ENCODE data around the gene VAT1L. TPM values are rescaled to one million over a fixed set of nuclear protein-coding genes. Genes with fewer than 3 reads are reported as not detected.
A peak's percentile ranks its signal among the peaks of the same experiment; 100 is the strongest.

VAT1L gene
- total and polyA plus RNA-seq, 4 donors: 0.17 to 0.98 (median 0.26) TPM

DNA sequence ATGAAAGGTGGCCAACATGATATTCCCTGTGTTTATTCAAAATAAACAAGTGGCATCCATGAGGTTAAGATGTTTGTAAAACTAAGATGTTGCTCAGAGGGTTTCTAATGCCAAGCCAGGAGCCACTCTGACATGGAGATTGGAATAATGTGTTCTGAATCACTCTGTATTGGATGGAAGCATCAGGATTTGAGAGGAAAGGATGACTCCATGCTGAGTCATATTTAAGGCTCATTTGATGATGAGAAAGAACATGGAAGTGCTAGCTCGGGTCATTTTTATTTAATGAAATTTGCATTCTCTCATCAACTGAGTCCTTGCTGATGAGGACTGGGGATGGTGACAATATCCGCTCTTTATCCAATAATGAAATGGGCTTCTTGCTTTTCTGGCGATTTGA lies 6.2 kb downstream of the VAT1L start:
- 88% methylated on average over 3 of the region's 3 CpGs for WGBS
- Histone ChIP-seq H3K9ac (ENCODE audit: low read depth in 1 of 2, low read length in 2 of 2) (no peak overlapping the region), H3K27me3 (ENCODE audit: control insufficient read depth in 4 of 4, insufficient read depth in 4 of 4, low read length in 3 of 4) (peaks cover 0 to 7% (median 0%) of the 10 kb centered on the region in 4 donors), H3K4me3 (ENCODE audit: low read depth in 1 of 3, low read length in 3 of 3) (no peak overlapping the region), H3K27ac (ENCODE audit: low read depth in 1 of 2, low read length in 2 of 2) (no peak overlapping the region), H3K36me3 (ENCODE audit: control insufficient read depth in 4 of 4, insufficient read depth in 3 of 4, low read depth in 1 of 4, low read length in 3 of 4) (no peaks in the 10 kb centered on the region), H3K4me1 (ENCODE audit: control insufficient read depth in 4 of 4, insufficient read depth in 4 of 4, low read length in 3 of 4) (no peaks in the 10 kb centered on the region), H3K9me3 (ENCODE audit: control insufficient read depth in 4 of 4, low read length in 3 of 4) (no peaks in the 10 kb centered on the region)
- TF ChIP-seq HNF4G (IDR thresholded peaks at IDR 0.05) (no peak), JUND (IDR thresholded peaks at IDR 0.05) (no peak), EGR1 (IDR thresholded peaks at IDR 0.05; ENCODE audit: low read depth in 2 of 2) (no peak)
- TF ChIP-seq, protein P1, sequence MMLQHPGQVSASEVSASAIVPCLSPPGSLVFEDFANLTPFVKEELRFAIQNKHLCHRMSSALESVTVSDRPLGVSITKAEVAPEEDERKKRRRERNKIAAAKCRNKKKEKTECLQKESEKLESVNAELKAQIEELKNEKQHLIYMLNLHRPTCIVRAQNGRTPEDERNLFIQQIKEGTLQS (IDR thresholded peaks at IDR 0.05): no peak
- no peak for DNase-seq (ENCODE audit: low spot score)

- peaks cover 0 to 3% (median 0%) of the 10 kb centered on the region in 4 donors for H3K4me1 ChIP-seq (ENCODE audit: control insufficient read depth in 4 of 4, insufficient read depth in 4 of 4, low read length in 3 of 4)
Measured at GRCh38 chr16:77801817-77802216, 13.5 kb downstream of the VAT1L start.

DNA sequence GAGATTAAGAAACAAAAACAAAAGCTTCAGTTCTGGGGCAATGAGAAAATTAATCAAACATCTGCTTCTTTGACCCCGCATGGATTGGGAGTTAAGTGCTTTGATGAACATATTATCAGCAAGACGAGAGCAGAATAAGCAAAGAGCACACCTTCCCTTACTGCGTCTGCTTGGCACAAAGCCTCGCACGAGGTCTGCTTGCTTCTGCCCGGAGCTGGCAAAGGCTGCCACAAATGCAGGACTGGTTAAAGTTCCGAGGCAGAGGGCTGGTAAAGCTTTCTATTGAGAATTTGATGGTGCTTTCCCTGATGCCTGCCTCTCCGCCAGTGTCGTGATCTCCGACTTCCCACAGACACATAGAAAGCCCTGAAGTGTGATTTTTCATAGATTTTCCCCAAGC lies 17.0 kb downstream of the VAT1L start:
- Histone ChIP-seq H3K27ac (ENCODE audit: low read depth in 1 of 2, low read length in 2 of 2) (no peak overlapping the region), H3K9ac (ENCODE audit: low read depth in 1 of 2, low read length in 2 of 2) (no peak overlapping the region), H3K36me3 (ENCODE audit: control insufficient read depth in 4 of 4, insufficient read depth in 3 of 4, low read depth in 1 of 4, low read length in 3 of 4) (no peaks in the 10 kb centered on the region), H3K9me3 (ENCODE audit: control insufficient read depth in 4 of 4, low read length in 3 of 4) (no peaks in the 10 kb centered on the region), H3K4me3 (ENCODE audit: low read depth in 1 of 3, low read length in 3 of 3) (no peak overlapping the region), H3K4me1 (ENCODE audit: control insufficient read depth in 4 of 4, insufficient read depth in 4 of 4, low read length in 3 of 4) (peaks cover 0 to 3% (median 0%) of the 10 kb centered on the region in 4 donors), H3K27me3 (ENCODE audit: control insufficient read depth in 4 of 4, insufficient read depth in 4 of 4, low read length in 3 of 4) (peaks cover 0 to 3% (median 0%) of the 10 kb centered on the region in 4 donors)
- no peak for DNase-seq (ENCODE audit: low spot score)
- TF ChIP-seq RAD21 (IDR thresholded peaks at IDR 0.05): peak in 1 of 2 donors; percentile 6
- TF ChIP-seq REST (IDR thresholded peaks at IDR 0.05): no peak
- 45% methylated on average over 10 of the region's 10 CpGs for WGBS

More at GRCh38 chr16:77801817-77802216, 13.5 kb downstream of the VAT1L start:
- Histone ChIP-seq H3K36me3 (ENCODE audit: control insufficient read depth in 4 of 4, insufficient read depth in 3 of 4, low read depth in 1 of 4, low read length in 3 of 4) (no peaks in the 10 kb centered on the region), H3K27me3 (ENCODE audit: control insufficient read depth in 4 of 4, insufficient read depth in 4 of 4, low read length in 3 of 4) (peaks cover 0 to 3% (median 0%) of the 10 kb centered on the region in 4 donors), H3K4me3 (ENCODE audit: low read depth in 1 of 3, low read length in 3 of 3) (no peak overlapping the region), H3K27ac (ENCODE audit: low read depth in 1 of 2, low read length in 2 of 2) (no peak overlapping the region), H3K9me3 (ENCODE audit: control insufficient read depth in 4 of 4, low read length in 3 of 4) (no peaks in the 10 kb centered on the region), H3K9ac (ENCODE audit: low read depth in 1 of 2, low read length in 2 of 2) (no peak overlapping the region)
- TF ChIP-seq SP1 (IDR thresholded peaks at IDR 0.05): no peak
- WGBS: 97% methylated on average over 8 of the region's 8 CpGs
- no peak for DNase-seq (ENCODE audit: low spot score)

GRCh38 chr16:77807021-77807420 lies 18.7 kb downstream of the VAT1L start:
- WGBS: 84% methylated on average over 1 of the region's 1 CpG
- DNase-seq (ENCODE audit: low spot score): no peak
- Histone ChIP-seq H3K4me1 (ENCODE audit: control insufficient read depth in 4 of 4, insufficient read depth in 4 of 4, low read length in 3 of 4) (peaks cover 0 to 3% (median 0%) of the 10 kb centered on the region in 4 donors), H3K27me3 (ENCODE audit: control insufficient read depth in 4 of 4, insufficient read depth in 4 of 4, low read length in 3 of 4) (peaks cover 0 to 3% (median 0%) of the 10 kb centered on the region in 4 donors), H3K9me3 (ENCODE audit: control insufficient read depth in 4 of 4, low read length in 3 of 4) (no peaks in the 10 kb centered on the region), H3K4me3 (ENCODE audit: low read depth in 1 of 3, low read length in 3 of 3) (no peak overlapping the region), H3K9ac (ENCODE audit: low read depth in 1 of 2, low read length in 2 of 2) (no peak overlapping the region), H3K27ac (ENCODE audit: low read depth in 1 of 2, low read length in 2 of 2) (no peak overlapping the region), H3K36me3 (ENCODE audit: control insufficient read depth in 4 of 4, insufficient read depth in 3 of 4, low read depth in 1 of 4, low read length in 3 of 4) (no peaks in the 10 kb centered on the region)
- no peak for TF ChIP-seq FOXA2 (IDR thresholded peaks at IDR 0.05)
- TF ChIP-seq, protein P1 (IDR thresholded peaks at IDR 0.05): no peak
- TF ChIP-seq YY1 (IDR thresholded peaks at IDR 0.05): no peak
- TF ChIP-seq NR2F2 (IDR thresholded peaks at IDR 0.05): no peak
- no peak for TF ChIP-seq RAD21 (IDR thresholded peaks at IDR 0.05)
- no peak for TF ChIP-seq MAX (IDR thresholded peaks at IDR 0.05)
- TF ChIP-seq, protein P2, sequence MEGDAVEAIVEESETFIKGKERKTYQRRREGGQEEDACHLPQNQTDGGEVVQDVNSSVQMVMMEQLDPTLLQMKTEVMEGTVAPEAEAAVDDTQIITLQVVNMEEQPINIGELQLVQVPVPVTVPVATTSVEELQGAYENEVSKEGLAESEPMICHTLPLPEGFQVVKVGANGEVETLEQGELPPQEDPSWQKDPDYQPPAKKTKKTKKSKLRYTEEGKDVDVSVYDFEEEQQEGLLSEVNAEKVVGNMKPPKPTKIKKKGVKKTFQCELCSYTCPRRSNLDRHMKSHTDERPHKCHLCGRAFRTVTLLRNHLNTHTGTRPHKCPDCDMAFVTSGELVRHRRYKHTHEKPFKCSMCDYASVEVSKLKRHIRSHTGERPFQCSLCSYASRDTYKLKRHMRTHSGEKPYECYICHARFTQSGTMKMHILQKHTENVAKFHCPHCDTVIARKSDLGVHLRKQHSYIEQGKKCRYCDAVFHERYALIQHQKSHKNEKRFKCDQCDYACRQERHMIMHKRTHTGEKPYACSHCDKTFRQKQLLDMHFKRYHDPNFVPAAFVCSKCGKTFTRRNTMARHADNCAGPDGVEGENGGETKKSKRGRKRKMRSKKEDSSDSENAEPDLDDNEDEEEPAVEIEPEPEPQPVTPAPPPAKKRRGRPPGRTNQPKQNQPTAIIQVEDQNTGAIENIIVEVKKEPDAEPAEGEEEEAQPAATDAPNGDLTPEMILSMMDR (IDR thresholded peaks at IDR 0.05; ENCODE audit: low read depth, low read length, missing input control): no peak
- no peak for TF ChIP-seq EGR1 (IDR thresholded peaks at IDR 0.05; ENCODE audit: low read depth in 2 of 2)
